ENCODE data around the gene TTC7B.

The TTC7B gene

DNA sequence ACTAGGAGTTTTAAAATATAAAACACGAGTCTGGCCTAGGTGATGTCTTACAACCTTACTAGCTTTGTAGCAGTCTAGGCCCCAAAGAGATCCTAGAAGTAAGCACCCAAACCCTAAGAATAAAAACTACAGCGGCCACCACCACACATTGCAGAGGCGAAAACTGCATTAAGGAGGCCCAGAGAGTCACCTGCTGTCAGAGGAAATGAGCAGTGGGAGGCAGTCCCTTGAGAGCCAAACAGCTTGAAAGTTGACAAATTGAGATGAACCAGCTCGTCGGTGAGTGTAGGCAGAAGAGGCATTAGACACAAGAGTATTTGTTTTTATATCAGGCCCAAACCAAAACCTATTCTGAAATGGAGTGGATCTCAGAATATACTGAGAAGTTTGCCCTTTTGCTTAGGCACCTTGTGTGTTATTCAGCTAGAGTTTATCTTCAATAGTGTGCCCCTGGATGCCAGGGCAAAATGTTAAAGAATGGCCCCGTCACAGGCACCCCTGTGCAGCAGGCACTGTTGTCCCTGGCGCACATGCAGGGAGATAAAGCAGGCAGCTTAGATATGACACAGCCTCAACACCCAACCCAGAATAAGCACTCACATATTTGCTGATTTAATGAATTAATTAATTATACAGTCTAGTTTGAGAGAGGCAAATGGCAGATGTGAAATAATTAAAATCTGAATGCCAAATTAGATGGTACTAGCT lies 56.7 kb downstream of the TTC7B start:
- H3K9ac ChIP-seq (ENCODE audit: low read length) = no peak overlapping the region
- H3K4me3 ChIP-seq (ENCODE audit: low read length) = no peak overlapping the region
- no peak overlapping the region for H3K27ac ChIP-seq (ENCODE audit: low read length)
- peaks cover 8% of the 10 kb centered on the region for H3K27me3 ChIP-seq (ENCODE audit: control insufficient read depth, insufficient read depth, low read length)
- H3K9me3 ChIP-seq (ENCODE audit: control insufficient read depth, low read depth, low read length) = no peaks in the 10 kb centered on the region
- H3K4me1 ChIP-seq (ENCODE audit: control insufficient read depth, low read depth, low read length) = peaks cover 5% of the 10 kb centered on the region
- H3K36me3 ChIP-seq (ENCODE audit: control insufficient read depth, low read depth, low read length) = no peaks in the 10 kb centered on the region

DNA sequence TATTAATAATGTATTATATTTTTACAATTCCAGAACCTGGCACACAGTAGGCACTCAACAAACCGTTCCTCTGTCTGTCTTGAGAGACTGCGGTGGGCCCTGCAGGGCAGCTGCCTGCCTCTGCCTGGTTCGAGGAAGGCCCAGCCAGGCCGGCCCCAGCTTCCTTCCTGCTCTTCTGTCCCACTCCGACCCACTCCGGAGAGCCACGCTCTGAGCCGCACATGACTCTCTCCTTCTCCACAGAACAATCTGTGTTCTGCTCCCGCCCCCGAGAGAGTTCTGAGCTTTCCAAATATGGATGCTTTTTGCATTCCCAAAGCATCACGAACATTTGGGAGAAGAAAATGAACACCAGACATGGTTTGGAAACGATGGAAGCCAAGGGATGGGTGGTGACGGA lies 57.3 kb downstream of the TTC7B start:
- H3K4me3 ChIP-seq (ENCODE audit: low read length) = peak overlapping the region; percentile 23

DNA sequence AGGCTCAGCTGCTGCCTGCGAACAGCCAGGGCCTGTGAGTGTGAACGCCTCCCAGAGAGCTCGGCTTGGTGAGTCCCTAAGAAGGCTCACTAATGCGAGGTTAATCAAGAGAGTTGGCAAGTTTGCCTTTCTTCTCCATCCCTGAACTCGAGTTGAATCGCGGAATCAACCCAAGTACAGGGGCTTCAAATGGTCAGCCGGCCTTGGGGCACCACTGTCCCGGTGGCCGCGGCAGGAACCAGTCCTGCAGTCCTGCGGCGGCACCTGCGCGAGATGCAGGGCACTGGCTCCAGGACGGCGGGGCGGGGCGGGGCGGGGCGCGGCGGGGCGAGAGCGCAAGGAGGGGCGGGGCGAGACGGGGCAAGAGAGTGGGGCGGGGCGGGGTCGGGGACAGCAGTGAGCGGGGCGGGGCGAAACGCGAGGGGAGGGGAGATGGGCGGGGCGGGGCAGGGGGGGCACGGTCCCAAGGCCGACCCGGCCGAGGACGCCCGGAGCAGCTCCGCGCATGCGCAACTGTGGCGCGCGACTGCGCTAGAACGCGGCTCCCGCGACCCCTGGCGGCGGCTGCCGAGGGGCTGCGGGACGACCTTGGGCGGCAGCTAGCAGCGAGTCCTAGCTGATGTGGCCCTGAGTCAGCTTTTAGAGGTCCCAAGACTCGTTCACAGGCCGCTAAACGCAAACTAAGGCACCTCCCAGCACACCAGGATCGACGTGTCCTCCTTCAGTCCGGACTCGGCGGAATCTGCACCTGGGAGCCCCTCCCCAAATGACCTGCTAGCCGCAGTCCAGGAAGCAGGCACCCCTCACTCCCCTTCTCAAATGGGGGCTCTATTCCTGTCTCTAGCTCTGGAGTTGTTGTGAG lies 58.0 kb downstream of the TTC7B start:
- H3K4me3 ChIP-seq (ENCODE audit: low read length) = peak overlapping the region; percentile 45
- no peaks in the 10 kb centered on the region for H3K36me3 ChIP-seq (ENCODE audit: control insufficient read depth, low read depth, low read length)
- peaks cover 8% of the 10 kb centered on the region for H3K27me3 ChIP-seq (ENCODE audit: control insufficient read depth, insufficient read depth, low read length)
- H3K4me1 ChIP-seq (ENCODE audit: control insufficient read depth, low read depth, low read length) = peaks cover 5% of the 10 kb centered on the region
- peak overlapping the region; percentile 28 for H3K9ac ChIP-seq (ENCODE audit: low read length)
- no peak overlapping the region for H3K27ac ChIP-seq (ENCODE audit: low read length)
- H3K9me3 ChIP-seq (ENCODE audit: control insufficient read depth, low read depth, low read length) = no peaks in the 10 kb centered on the region

More for the DNA sequence above, 57.3 kb downstream of the TTC7B start:
- Histone ChIP-seq H3K27me3 (ENCODE audit: control insufficient read depth, insufficient read depth, low read length) (peaks cover 8% of the 10 kb centered on the region), H3K9me3 (ENCODE audit: control insufficient read depth, low read depth, low read length) (no peaks in the 10 kb centered on the region), H3K4me1 (ENCODE audit: control insufficient read depth, low read depth, low read length) (peaks cover 5% of the 10 kb centered on the region), H3K36me3 (ENCODE audit: control insufficient read depth, low read depth, low read length) (no peaks in the 10 kb centered on the region), H3K9ac (ENCODE audit: low read length) (peak overlapping the region; percentile 28), H3K27ac (ENCODE audit: low read length) (no peak overlapping the region)

DNA sequence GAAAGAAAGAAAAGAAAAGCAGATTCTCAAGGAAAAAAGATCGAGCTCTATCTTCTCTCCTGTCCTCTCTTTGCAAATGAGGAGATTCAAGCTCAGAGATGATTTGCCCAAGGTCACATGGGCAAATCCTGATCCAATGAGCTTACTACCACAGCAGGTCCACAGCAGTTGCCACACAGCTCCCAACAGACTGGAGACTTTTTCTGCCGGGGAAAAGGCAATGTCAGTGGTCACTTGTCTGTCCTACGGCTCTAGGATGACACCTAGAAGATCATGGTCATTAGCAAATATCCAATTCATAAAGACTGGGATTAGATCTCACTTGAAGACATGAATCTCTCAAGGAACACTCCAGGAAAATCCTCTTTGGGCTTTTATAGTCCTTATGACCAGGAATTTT lies 58.8 kb downstream of the TTC7B start:
- Histone ChIP-seq H3K36me3 (ENCODE audit: control insufficient read depth, low read depth, low read length) (no peaks in the 10 kb centered on the region), H3K4me1 (ENCODE audit: control insufficient read depth, low read depth, low read length) (peaks cover 5% of the 10 kb centered on the region), H3K9me3 (ENCODE audit: control insufficient read depth, low read depth, low read length) (no peaks in the 10 kb centered on the region), H3K27ac (ENCODE audit: low read length) (no peak overlapping the region), H3K9ac (ENCODE audit: low read length) (no peak overlapping the region), H3K4me3 (ENCODE audit: low read length) (peak overlapping the region; percentile 45), H3K27me3 (ENCODE audit: control insufficient read depth, insufficient read depth, low read length) (peaks cover 8% of the 10 kb centered on the region)

DNA sequence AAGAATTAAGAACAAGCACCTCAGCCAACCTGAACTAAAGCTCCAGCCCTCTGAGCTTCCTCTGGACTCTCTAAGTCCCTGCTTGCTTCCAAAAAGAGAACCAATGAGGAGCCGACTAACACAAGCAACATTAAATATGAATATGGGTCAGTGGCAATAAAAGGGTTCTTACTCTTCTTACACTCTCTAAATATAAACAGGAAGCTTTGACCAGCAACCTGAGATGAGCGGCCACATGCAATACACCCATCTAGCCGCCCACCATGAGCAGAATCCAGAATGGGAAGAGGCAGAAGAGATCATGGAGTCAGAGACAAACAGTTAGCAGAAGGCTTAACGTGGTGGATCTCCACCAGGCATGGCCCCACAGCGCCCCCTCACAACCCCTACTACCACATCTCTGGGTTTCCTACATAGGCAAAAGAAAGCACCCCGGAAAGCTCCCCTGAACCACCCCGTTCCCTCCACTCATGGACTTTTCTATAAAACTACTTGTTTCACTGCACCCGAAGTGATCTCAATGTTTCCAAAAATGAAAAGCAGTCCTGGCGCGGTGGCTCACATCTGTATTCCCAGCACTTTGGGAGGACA lies 59.4 kb downstream of the TTC7B start:
- H3K4me1 ChIP-seq (ENCODE audit: control insufficient read depth, low read depth, low read length) = peaks cover 5% of the 10 kb centered on the region
- H3K4me3 ChIP-seq (ENCODE audit: low read length) = no peak overlapping the region
- H3K36me3 ChIP-seq (ENCODE audit: control insufficient read depth, low read depth, low read length) = no peaks in the 10 kb centered on the region
- H3K9ac ChIP-seq (ENCODE audit: low read length) = no peak overlapping the region
- H3K9me3 ChIP-seq (ENCODE audit: control insufficient read depth, low read depth, low read length) = no peaks in the 10 kb centered on the region
- H3K27me3 ChIP-seq (ENCODE audit: control insufficient read depth, insufficient read depth, low read length) = peaks cover 8% of the 10 kb centered on the region
- no peak overlapping the region for H3K27ac ChIP-seq (ENCODE audit: low read length)

GRCh38 chr14:90755661-90756304 lies 60.4 kb downstream of the TTC7B start:
- H3K4me3 ChIP-seq (ENCODE audit: low read length) = no peak overlapping the region
- H3K36me3 ChIP-seq (ENCODE audit: control insufficient read depth, low read depth, low read length) = no peaks in the 10 kb centered on the region
- H3K4me1 ChIP-seq (ENCODE audit: control insufficient read depth, low read depth, low read length) = peaks cover 5% of the 10 kb centered on the region
- no peak overlapping the region for H3K9ac ChIP-seq (ENCODE audit: low read length)
- H3K27ac ChIP-seq (ENCODE audit: low read length) = no peak overlapping the region
- H3K27me3 ChIP-seq (ENCODE audit: control insufficient read depth, insufficient read depth, low read length) = peaks cover 8% of the 10 kb centered on the region
- H3K9me3 ChIP-seq (ENCODE audit: control insufficient read depth, low read depth, low read length) = no peaks in the 10 kb centered on the region

DNA sequence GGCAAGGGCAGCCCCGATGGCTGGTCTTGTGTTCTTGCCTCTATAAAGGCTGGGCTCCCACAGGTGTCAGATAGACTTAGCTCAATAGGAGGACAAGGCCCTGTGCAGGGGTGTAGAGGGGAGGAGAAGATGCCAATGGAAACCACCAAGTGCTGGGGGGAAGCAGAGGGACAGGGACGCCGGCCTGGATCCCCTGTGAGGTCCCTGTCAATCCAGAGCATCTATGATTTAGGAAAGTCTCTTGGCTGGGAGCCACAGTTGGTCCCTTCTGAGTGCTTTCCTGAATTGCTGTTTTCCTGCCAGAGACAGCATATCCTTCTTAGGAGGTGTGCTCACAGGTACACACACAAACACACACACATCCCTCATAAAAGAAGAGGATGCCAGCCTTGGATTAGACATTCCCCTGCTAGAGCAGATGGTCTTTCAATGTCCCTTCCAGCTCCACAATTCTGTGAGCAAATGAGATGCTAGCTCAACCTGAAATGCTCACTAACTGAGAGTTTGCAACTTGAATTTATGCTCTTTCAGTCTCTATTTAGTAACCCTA lies 62.7 kb downstream of the TTC7B start:
- Histone ChIP-seq H3K4me1 (ENCODE audit: control insufficient read depth, low read depth, low read length) (peaks cover 3% of the 10 kb centered on the region), H3K9me3 (ENCODE audit: control insufficient read depth, low read depth, low read length) (no peaks in the 10 kb centered on the region), H3K27me3 (ENCODE audit: control insufficient read depth, insufficient read depth, low read length) (peaks cover 8% of the 10 kb centered on the region), H3K4me3 (ENCODE audit: low read length) (no peak overlapping the region), H3K9ac (ENCODE audit: low read length) (no peak overlapping the region), H3K27ac (ENCODE audit: low read length) (no peak overlapping the region), H3K36me3 (ENCODE audit: control insufficient read depth, low read depth, low read length) (no peaks in the 10 kb centered on the region)

DNA sequence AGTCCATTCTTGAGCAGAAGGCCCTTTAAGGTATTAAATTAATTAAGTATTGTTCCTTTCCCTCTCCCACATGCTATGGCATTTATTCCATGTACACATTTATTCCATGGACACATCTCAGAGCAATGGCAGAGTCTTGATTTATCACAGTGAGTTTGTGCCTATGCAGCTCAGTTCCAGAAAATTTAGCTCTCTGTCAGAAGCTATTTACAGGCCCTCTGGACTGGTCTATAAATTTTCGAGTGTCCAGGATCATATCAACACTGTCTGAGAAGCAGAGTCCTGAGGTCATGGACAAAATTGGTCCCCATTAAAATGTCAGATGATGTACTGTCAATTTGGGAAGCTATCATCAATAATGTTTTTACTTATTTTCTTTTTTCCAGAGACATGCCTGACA lies 65.5 kb downstream of the TTC7B start:
- Histone ChIP-seq H3K27me3 (ENCODE audit: control insufficient read depth, insufficient read depth, low read length) (no peaks in the 10 kb centered on the region), H3K4me1 (ENCODE audit: control insufficient read depth, low read depth, low read length) (no peaks in the 10 kb centered on the region), H3K36me3 (ENCODE audit: control insufficient read depth, low read depth, low read length) (no peaks in the 10 kb centered on the region), H3K27ac (ENCODE audit: low read length) (no peak overlapping the region), H3K4me3 (ENCODE audit: low read length) (no peak overlapping the region), H3K9ac (ENCODE audit: low read length) (no peak overlapping the region), H3K9me3 (ENCODE audit: control insufficient read depth, low read depth, low read length) (no peaks in the 10 kb centered on the region)

DNA sequence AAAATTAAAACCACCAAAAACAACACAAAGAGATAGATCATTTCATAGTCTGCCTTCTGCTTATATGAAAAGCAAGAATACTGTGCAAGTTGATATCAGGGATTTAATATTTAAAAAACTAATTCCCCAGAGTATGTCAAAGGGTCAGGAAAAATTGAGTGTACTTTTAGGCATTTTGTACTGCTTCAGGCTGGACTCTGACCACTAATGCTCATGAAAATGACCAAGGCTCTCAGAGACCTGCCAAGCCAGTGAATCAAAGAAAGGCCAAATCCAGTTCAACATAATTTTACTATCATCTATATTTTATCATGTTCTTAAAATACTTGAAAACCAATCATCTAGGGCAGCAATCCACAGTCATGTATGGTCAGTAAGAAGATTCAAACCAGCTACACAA lies 66.0 kb downstream of the TTC7B start:
- Histone ChIP-seq H3K27ac (ENCODE audit: low read length) (no peak overlapping the region), H3K36me3 (ENCODE audit: control insufficient read depth, low read depth, low read length) (no peaks in the 10 kb centered on the region), H3K4me1 (ENCODE audit: control insufficient read depth, low read depth, low read length) (no peaks in the 10 kb centered on the region), H3K9ac (ENCODE audit: low read length) (no peak overlapping the region), H3K27me3 (ENCODE audit: control insufficient read depth, insufficient read depth, low read length) (no peaks in the 10 kb centered on the region), H3K9me3 (ENCODE audit: control insufficient read depth, low read depth, low read length) (no peaks in the 10 kb centered on the region), H3K4me3 (ENCODE audit: low read length) (no peak overlapping the region)

- Histone ChIP-seq H3K36me3 (ENCODE audit: control insufficient read depth, low read depth, low read length) (no peaks in the 10 kb centered on the region), H3K27ac (ENCODE audit: low read length) (no peak overlapping the region), H3K9me3 (ENCODE audit: control insufficient read depth, low read depth, low read length) (no peaks in the 10 kb centered on the region), H3K9ac (ENCODE audit: low read length) (no peak overlapping the region), H3K4me3 (ENCODE audit: low read length) (no peak overlapping the region), H3K27me3 (ENCODE audit: control insufficient read depth, insufficient read depth, low read length) (no peaks in the 10 kb centered on the region), H3K4me1 (ENCODE audit: control insufficient read depth, low read depth, low read length) (no peaks in the 10 kb centered on the region)
Measured at GRCh38 chr14:90747909-90748308, 68.3 kb downstream of the TTC7B start.

- Histone ChIP-seq H3K4me1 (ENCODE audit: control insufficient read depth, low read depth, low read length) (no peaks in the 10 kb centered on the region), H3K9me3 (ENCODE audit: control insufficient read depth, low read depth, low read length) (no peaks in the 10 kb centered on the region), H3K36me3 (ENCODE audit: control insufficient read depth, low read depth, low read length) (no peaks in the 10 kb centered on the region), H3K27me3 (ENCODE audit: control insufficient read depth, insufficient read depth, low read length) (no peaks in the 10 kb centered on the region), H3K9ac (ENCODE audit: low read length) (no peak overlapping the region), H3K4me3 (ENCODE audit: low read length) (no peak overlapping the region), H3K27ac (ENCODE audit: low read length) (no peak overlapping the region)
Measured at GRCh38 chr14:90743826-90744225, 72.4 kb downstream of the TTC7B start.
